OCI-LY3 (cell line): ENCODE results near the gene GNRHR.

Source experiments
- H2AFZ ChIP-seq: fragments of 200-600, 300-600 bp; shearing (Covaris generic); 2 replicates; pipeline ENCODE4 v1.6.0; 2014; ENCODE audit warnings: antibody characterized with exemption, low read depth, low read length
- H3K27ac ChIP-seq: fragments of 200-600, 300-600 bp; sonication (generic); 2 replicates; pipeline ENCODE4 v1.5.1; 2014; ENCODE audit warnings: mild to moderate bottlenecking, low read length, moderate library complexity, mixed read lengths
- H3K27me3 ChIP-seq: fragments of 200-600, 300-600 bp; sonication (generic); 2 replicates; pipeline ENCODE4 v1.6.1; 2014; ENCODE audit warnings: low read depth, low read length, mixed read lengths
- H3K36me3 ChIP-seq: fragments of 200-600, 300-600 bp; sonication (generic); replicated peaks from 2 replicates; pipeline ENCODE3; 2014; ENCODE audit warnings: low read depth, low read length, mixed read lengths
- H3K4me1 ChIP-seq: fragments of 300-600, 200-600 bp; sonication (generic); 2 replicates; pipeline ENCODE4 v1.6.1; 2014; ENCODE audit warnings: low read length, mixed read lengths
- H3K4me2 ChIP-seq: fragments of 200-600, 300-600 bp; sonication (generic); 2 replicates; pipeline ENCODE4 v1.6.1; 2014; ENCODE audit warnings: low read length, mixed read lengths
- H3K4me3 ChIP-seq: fragments of 300-600, 200-600 bp; sonication (generic); 2 replicates; pipeline ENCODE4 v1.5.1; 2014; ENCODE audit warnings: antibody characterized with exemption, mild to moderate bottlenecking, low read length, moderate library complexity
- H3K79me2 ChIP-seq: fragments of 300-600, 200-600 bp; shearing (Covaris generic); 2 replicates; pipeline ENCODE4 v1.6.1; 2014; ENCODE audit warnings: mild to moderate bottlenecking, low read length, mixed read lengths
- H3K9ac ChIP-seq: fragments of 300-600, 200-600 bp; shearing (Covaris generic); 2 replicates; pipeline ENCODE4 v1.6.0; 2014; ENCODE audit warnings: mild to moderate bottlenecking, low read length, moderate library complexity
- H3K9me3 ChIP-seq: fragments of 200-600, 300-600 bp; shearing (Covaris generic); 2 replicates; pipeline ENCODE4 v1.6.1; 2014; ENCODE audit warnings: low read length, mixed read lengths; ENCODE audit not compliant: insufficient read depth
- H4K20me1 ChIP-seq: fragments of 200-600, 300-600 bp; sonication (generic); 2 replicates; pipeline ENCODE4 v1.6.1; 2016; ENCODE audit warnings: low read length, mixed read lengths; ENCODE audit not compliant: insufficient read depth
- EZH2phosphoT487 ChIP-seq: fragments of 200-600 bp; shearing (Covaris generic); IDR thresholded peaks from 2 replicates; pipeline ENCODE4 v1.6.1; 2018; ENCODE audit warnings: antibody characterized with exemption, mixed run types, low read depth
- TF ChIP-seq, protein P1 (sequence below): fragments of 200-600, 300-600 bp; sonication (generic); IDR thresholded peaks from 2 replicates; pipeline ENCODE4 v1.5.1; 2014; ENCODE audit warnings: antibody characterized with exemption, low read length, low read depth

GNRHR gene

DNA sequence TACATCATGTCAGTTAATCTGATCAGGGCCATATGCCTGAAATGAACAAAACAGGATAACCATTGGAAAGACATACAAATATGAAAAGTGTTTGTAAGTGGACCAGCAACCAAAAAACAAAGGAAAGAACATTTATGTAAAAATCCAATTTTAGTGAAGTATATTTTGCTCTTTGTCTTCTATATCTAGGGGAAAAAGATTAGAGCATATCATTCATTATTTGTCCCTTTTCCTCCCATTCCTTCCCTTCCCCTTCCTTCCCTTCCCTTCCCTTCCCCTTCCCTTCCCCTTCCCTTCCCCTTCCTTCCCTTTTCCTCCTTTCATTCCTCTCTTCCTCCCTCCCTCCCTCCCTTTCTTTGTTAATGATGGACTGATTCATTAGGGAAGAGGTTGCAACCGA, 1.8 kb upstream of the GNRHR start:
- H3K27ac ChIP-seq, result no peak overlapping the region
- TF ChIP-seq EZH2phosphoT487, result no peak
- TF ChIP-seq, protein P1, sequence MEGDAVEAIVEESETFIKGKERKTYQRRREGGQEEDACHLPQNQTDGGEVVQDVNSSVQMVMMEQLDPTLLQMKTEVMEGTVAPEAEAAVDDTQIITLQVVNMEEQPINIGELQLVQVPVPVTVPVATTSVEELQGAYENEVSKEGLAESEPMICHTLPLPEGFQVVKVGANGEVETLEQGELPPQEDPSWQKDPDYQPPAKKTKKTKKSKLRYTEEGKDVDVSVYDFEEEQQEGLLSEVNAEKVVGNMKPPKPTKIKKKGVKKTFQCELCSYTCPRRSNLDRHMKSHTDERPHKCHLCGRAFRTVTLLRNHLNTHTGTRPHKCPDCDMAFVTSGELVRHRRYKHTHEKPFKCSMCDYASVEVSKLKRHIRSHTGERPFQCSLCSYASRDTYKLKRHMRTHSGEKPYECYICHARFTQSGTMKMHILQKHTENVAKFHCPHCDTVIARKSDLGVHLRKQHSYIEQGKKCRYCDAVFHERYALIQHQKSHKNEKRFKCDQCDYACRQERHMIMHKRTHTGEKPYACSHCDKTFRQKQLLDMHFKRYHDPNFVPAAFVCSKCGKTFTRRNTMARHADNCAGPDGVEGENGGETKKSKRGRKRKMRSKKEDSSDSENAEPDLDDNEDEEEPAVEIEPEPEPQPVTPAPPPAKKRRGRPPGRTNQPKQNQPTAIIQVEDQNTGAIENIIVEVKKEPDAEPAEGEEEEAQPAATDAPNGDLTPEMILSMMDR, result no peak
- H2AFZ ChIP-seq, result no peak overlapping the region
- no peak overlapping the region for H3K9ac ChIP-seq
- no peak overlapping the region for H3K4me2 ChIP-seq
- H3K4me1 ChIP-seq, result peaks cover 5% of the 10 kb centered on the region; the same call in 1 of the 2 replicates
- no peaks in the 10 kb centered on the region for H4K20me1 ChIP-seq
- H3K79me2 ChIP-seq, result no peaks in the 10 kb centered on the region
- no peaks in the 10 kb centered on the region for H3K27me3 ChIP-seq
- no peaks in the 10 kb centered on the region for H3K36me3 ChIP-seq
- H3K4me3 ChIP-seq, result no peak overlapping the region
- H3K9me3 ChIP-seq, result no peaks in the 10 kb centered on the region

DNA sequence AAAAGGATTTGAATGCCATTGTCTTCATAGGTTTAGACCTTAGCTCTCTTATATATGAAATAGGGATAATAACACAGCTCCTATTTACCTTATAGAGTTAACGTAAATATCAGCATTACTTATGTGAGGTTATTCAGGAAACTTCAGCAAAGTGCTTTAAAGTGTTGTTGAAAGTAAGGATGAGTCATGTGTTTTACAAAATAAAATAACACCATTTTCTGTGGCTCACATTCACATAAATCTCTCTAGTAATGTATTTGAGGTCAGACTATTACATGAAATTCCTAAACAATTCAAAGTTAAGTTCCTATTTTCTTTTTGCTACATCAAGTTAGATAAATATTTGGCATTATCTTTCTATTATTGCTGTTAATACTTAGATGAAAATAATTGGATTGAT, 2.9 kb downstream of the GNRHR start:
- Histone ChIP-seq H4K20me1 (no peaks in the 10 kb centered on the region), H3K27ac (no peak overlapping the region), H3K4me3 (no peak overlapping the region), H3K27me3 (no peaks in the 10 kb centered on the region), H2AFZ (no peak overlapping the region), H3K36me3 (no peaks in the 10 kb centered on the region), H3K4me2 (no peak overlapping the region), H3K9ac (no peak overlapping the region), H3K79me2 (no peaks in the 10 kb centered on the region), H3K4me1 (peaks cover 11% of the 10 kb centered on the region), H3K9me3 (no peaks in the 10 kb centered on the region)
- TF ChIP-seq EZH2phosphoT487, result no peak
- TF ChIP-seq, protein P1, result no peak

DNA sequence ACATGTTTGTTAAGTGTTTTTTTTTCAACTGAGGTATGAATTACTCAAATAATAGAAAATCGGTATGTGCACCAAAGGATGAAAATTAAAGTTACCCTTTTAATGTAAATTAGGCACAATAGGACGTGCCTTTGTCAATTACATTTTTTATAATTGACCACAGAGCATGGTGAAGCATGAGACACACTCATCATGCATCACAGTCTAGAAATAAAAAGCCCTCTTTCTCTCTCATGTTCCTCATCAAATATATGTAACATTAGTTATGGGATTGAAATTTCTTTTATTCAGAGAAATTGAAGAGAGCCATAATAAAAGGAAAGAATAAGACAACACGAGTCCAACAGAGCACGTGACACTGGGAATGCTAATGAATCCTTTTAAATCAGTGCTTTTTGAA, 3.5 kb downstream of the GNRHR start:
- no peaks in the 10 kb centered on the region for H3K36me3 ChIP-seq
- H2AFZ ChIP-seq, result no peak overlapping the region
- no peak overlapping the region for H3K9ac ChIP-seq
- H3K79me2 ChIP-seq, result no peaks in the 10 kb centered on the region
- peaks cover 11% of the 10 kb centered on the region for H3K4me1 ChIP-seq
- H3K27ac ChIP-seq, result no peak overlapping the region
- H4K20me1 ChIP-seq, result no peaks in the 10 kb centered on the region
- no peak overlapping the region for H3K4me2 ChIP-seq
- H3K4me3 ChIP-seq, result no peak overlapping the region
- H3K9me3 ChIP-seq, result no peaks in the 10 kb centered on the region
- TF ChIP-seq, protein P1, result no peak
- H3K27me3 ChIP-seq, result no peaks in the 10 kb centered on the region

DNA sequence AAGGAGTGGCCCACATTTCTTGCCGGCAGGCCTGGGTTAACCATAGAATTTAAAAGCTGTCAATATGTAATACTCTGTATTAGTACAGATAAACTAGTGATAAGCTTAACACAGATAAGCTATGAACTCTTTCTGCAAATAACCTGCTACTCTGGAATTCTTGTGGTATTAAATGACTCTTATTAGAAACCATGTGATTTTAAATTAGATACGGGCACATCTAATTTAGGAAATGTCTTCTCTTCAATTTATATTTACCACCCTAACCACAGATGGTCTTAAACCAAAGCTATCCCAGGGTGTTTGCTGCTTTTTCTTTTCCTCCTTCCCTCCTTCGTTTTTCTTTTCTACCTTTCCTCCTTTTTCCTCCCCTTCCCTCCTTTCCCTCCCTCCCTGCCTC, 4.9 kb downstream of the GNRHR start:
- Histone ChIP-seq H3K9ac (no peak overlapping the region), H3K4me3 (no peak overlapping the region), H2AFZ (no peak overlapping the region), H4K20me1 (no peaks in the 10 kb centered on the region), H3K27ac (no peak overlapping the region), H3K9me3 (no peaks in the 10 kb centered on the region), H3K4me2 (no peak overlapping the region), H3K4me1 (peaks cover 11% of the 10 kb centered on the region), H3K27me3 (no peaks in the 10 kb centered on the region), H3K79me2 (no peaks in the 10 kb centered on the region), H3K36me3 (no peaks in the 10 kb centered on the region)
- TF ChIP-seq EZH2phosphoT487, result no peak
- TF ChIP-seq, protein P1, result no peak
